HG03439 (cell line): ENCODE results near the gene ANKRD30A.
"Not testable (repeated sequence)": the region's sequence is repeated elsewhere in the genome, so short reads cannot be mapped to it uniquely, and the experiment has no call there.

Experiments
- ATAC-seq: cut with Tn5 transposase; IDR thresholded peaks from one replicate; pipeline ENCODE4 v1.9.1; 2021; ENCODE audit warnings: mild to moderate bottlenecking, moderate library complexity; ENCODE audit not compliant: unreplicated experiment

The ANKRD30A gene

GRCh38 chr10:37125191-37125732, at the start of gene ANKRD30A:
Gene ANKRD30A, plus strand, starts transcription at chr10:37125598. Its CDS starts 190 bp downstream, at chr10:37125788.
- ATAC-seq: no peak

- not testable (repeated sequence) for ATAC-seq
These were observed 49.3 kb upstream of the ANKRD30A start for GRCh38 chr10:37076083-37076482.

- ATAC-seq: no peak
These were observed 29.4 kb upstream of the ANKRD30A start for GRCh38 chr10:37095792-37096573.

- ATAC-seq: no peak
These were observed 24.1 kb upstream of the ANKRD30A start for GRCh38 chr10:37101261-37101660.

- ATAC-seq: no peak
These were observed 16.4 kb upstream of the ANKRD30A start for GRCh38 chr10:37109000-37109399.

- ATAC-seq: no peak
These were observed 866 bp upstream of the ANKRD30A start for GRCh38 chr10:37124532-37124931.

- ATAC-seq: no peak
These were observed 523 bp downstream of the ANKRD30A start for GRCh38 chr10:37125921-37126320.

GRCh38 chr10:37146443-37146842, 21.0 kb downstream of the ANKRD30A start:
- ATAC-seq: no peak

- not testable (repeated sequence) for ATAC-seq
These were observed 37.0 kb downstream of the ANKRD30A start for GRCh38 chr10:37162430-37162829.

GRCh38 chr10:37171945-37172344, 46.5 kb downstream of the ANKRD30A start:
- not testable (repeated sequence) for ATAC-seq

- not testable (repeated sequence) for ATAC-seq
These were observed 52.9 kb downstream of the ANKRD30A start for GRCh38 chr10:37178296-37178695.

- not testable (repeated sequence) for ATAC-seq
These were observed 57.3 kb downstream of the ANKRD30A start for GRCh38 chr10:37182719-37183118.

GRCh38 chr10:37206132-37206531, 80.7 kb downstream of the ANKRD30A start:
- no peak for ATAC-seq

- no peak for ATAC-seq
These were observed 95.5 kb downstream of the ANKRD30A start for GRCh38 chr10:37220866-37221265.

GRCh38 chr10:37222046-37222445, 96.6 kb downstream of the ANKRD30A start:
- ATAC-seq: no peak

GRCh38 chr10:37225163-37225562, 99.8 kb downstream of the ANKRD30A start:
- no peak for ATAC-seq

GRCh38 chr10:37226524-37226923, 101.1 kb downstream of the ANKRD30A start:
- ATAC-seq: no peak

- ATAC-seq: no peak
These were observed 109.3 kb downstream of the ANKRD30A start for GRCh38 chr10:37234692-37235091.

GRCh38 chr10:37236093-37236492, 110.7 kb downstream of the ANKRD30A start:
- ATAC-seq: no peak

GRCh38 chr10:37240223-37240622, 114.8 kb downstream of the ANKRD30A start:
- ATAC-seq: no peak

GRCh38 chr10:37246637-37247036, 121.2 kb downstream of the ANKRD30A start:
- no peak for ATAC-seq

GRCh38 chr10:37255837-37256236, 130.4 kb downstream of the ANKRD30A start:
- ATAC-seq: not testable (repeated sequence)
